Kidney (tissue), 14 donors: Measurements from ENCODE around the gene TPRA1. TPM values are rescaled to one million over a fixed set of nuclear protein-coding genes. Genes with fewer than 3 reads are reported as not detected.
"Not testable (repeated sequence)": the region's sequence is repeated elsewhere in the genome, so short reads cannot be mapped to it uniquely, and the experiment has no call there.

Experiments
- DNase-seq, 5 donors: peaks; one replicate each; pipeline ENCODE4 v3.0.0-alpha.2; 2013 to 2020
- FAIRE-seq: peaks from 2 replicates; lab custom pipeline; 2012; peaks lifted over from hg19 to GRCh38; lab: Jason Lieb, UNC
- H3K27ac ChIP-seq, 2 donors: one replicate each; pipeline ENCODE4 v1.7.0; 2013; ENCODE audit warnings: low read depth in 2 of 2, low read length in 2 of 2, inconsistent platforms in 1 of 2
- H3K27me3 ChIP-seq: one replicate; pipeline ENCODE4 v1.7.1; 2013; ENCODE audit warnings: low read length, inconsistent platforms; ENCODE audit not compliant: control insufficient read depth, insufficient read depth
- H3K36me3 ChIP-seq, 3 donors: one replicate each; pipeline versions ENCODE4 v1.7.0 to v1.7.1; 2013; ENCODE audit warnings: low read length in 3 of 3, control low read depth in 1 of 3, inconsistent platforms in 1 of 3; ENCODE audit not compliant: insufficient read depth in 3 of 3, control insufficient read depth in 2 of 3
- H3K4me1 ChIP-seq, 3 donors: one replicate each; pipeline versions ENCODE4 v1.7.0 to v1.7.1; 2013; ENCODE audit warnings: low read length in 3 of 3, inconsistent platforms in 1 of 3, low read depth in 1 of 3; ENCODE audit not compliant: control insufficient read depth in 2 of 3, insufficient read depth in 2 of 3
- H3K4me3 ChIP-seq, 3 donors: one replicate each; pipeline versions ENCODE4 v1.7.0 to v1.8.1; 2013; ENCODE audit warnings: low read length in 3 of 3, control low read depth in 1 of 3, inconsistent platforms in 1 of 3
- H3K9ac ChIP-seq, 3 donors: one replicate each; pipeline versions ENCODE4 v1.7.0 to v1.7.1; 2013; ENCODE audit warnings: low read length in 3 of 3, control low read depth in 1 of 3, inconsistent platforms in 1 of 3
- H3K9me3 ChIP-seq, 3 donors: one replicate each; pipeline versions ENCODE4 v1.7.0 to v1.7.1; 2013; ENCODE audit warnings: low read length in 3 of 3, control low read depth in 1 of 3, inconsistent platforms in 1 of 3; ENCODE audit not compliant: control insufficient read depth in 2 of 3, insufficient read depth in 1 of 3
- CTCF ChIP-seq: IDR thresholded peaks from 3 replicates; pipeline ENCODE4 v1.5.1; 2012; ENCODE audit warnings: mild to moderate bottlenecking, moderate library complexity, borderline replicate concordance; ENCODE audit not compliant: insufficient read depth; ENCODE audit errors: extremely low read depth
- intact Hi-C: fragments of 100-400 bp; cut with DNase I; formaldehyde crosslinking; loops from one replicate; pipeline ENCODE4 v1.11.1; 2022
- polyA plus RNA-seq: library from polyadenylated mRNA; stranded (reverse); fragments of 350-450 nt; fragmentation: Illumina TruSeq; extraction: RNeasy Lipid Tissue Mini Kit (QIAGEN cat#74804); gene quantifications from one replicate; pipeline ENCODE4 v1.2.3, GENCODE V29; 2014; ENCODE audit warnings: low read depth, low replicate concordance; ENCODE audit not compliant: insufficient read depth
- total RNA-seq: library from RNA; stranded (reverse); fragmentation: NEBNext Ultra II Directional; extraction: Animal tissue kit (Norgen Biotek cat#: 25700); gene quantifications from one replicate; pipeline ENCODE4 v1.2.1, GENCODE V29; 2021
- donor health status: control.
- donor health status: control.
- donor health status: control.
- donor health status: control.
- donor health status: control.
- donor health status: DM: yes; HTN: yes; CAD: no.
- donor health status: Normal renal cell carcinoma (clear cell type).

TPRA1 gene
- total and polyA plus RNA-seq, 2 donors from 2014 or later, result 35.4 to 36.4 TPM

GRCh38 chr3:127534161-127534451, 56.4 kb downstream of the TPRA1 start:
- no peaks in the 10 kb centered on the region for H3K36me3 ChIP-seq
- H3K9ac ChIP-seq, result no peak overlapping the region
- H3K9me3 ChIP-seq, result no peaks in the 10 kb centered on the region
- TF ChIP-seq CTCF, result no peak
- H3K4me1 ChIP-seq, result no peaks in the 10 kb centered on the region
- H3K27me3 ChIP-seq, result no peaks in the 10 kb centered on the region
- intact Hi-C loops, result no loop called here
- no peak for DNase-seq
- no peak overlapping the region for H3K27ac ChIP-seq
- H3K4me3 ChIP-seq, result no peak overlapping the region
- no peak for FAIRE-seq

DNA sequence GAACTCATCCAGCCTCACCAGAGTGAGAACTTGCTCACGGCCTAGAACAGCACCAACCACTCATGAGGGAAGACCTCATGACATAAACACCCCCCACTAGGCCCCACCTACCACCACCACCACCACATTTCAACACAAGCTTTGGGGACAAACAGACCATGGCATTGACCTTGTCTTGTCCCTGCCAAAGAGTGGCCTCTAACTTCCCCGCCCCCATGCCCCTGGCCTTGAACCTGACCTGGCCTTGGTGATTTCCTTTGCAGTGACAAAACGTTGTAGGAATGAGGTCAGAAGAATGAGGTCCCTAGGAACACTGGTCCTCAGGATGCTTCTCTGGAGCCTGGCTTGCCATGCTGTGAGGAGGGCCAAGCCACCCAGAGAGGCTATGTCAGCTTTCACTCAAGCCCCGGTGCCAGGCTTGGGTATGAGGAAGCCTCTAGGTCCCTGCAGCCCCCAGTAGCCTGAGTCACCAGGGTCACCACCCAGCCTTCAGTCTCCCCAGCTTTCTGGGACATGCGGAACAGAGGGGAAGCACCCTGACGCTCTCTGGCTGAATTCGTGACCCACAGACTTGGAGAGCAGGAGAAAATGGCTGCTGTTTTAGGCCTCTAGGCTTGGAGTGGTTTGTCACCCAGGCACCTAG, 57.9 kb downstream of the TPRA1 start:
- no peaks in the 10 kb centered on the region for H3K9me3 ChIP-seq
- no peak overlapping the region for H3K27ac ChIP-seq
- no peaks in the 10 kb centered on the region for H3K27me3 ChIP-seq
- no peak for DNase-seq
- H3K36me3 ChIP-seq, result no peaks in the 10 kb centered on the region
- H3K9ac ChIP-seq, result no peak overlapping the region
- TF ChIP-seq CTCF, result no peak
- H3K4me1 ChIP-seq, result no peaks in the 10 kb centered on the region
- no peak overlapping the region for H3K4me3 ChIP-seq
- intact Hi-C loops, result no loop called here
- no peak for FAIRE-seq

DNA sequence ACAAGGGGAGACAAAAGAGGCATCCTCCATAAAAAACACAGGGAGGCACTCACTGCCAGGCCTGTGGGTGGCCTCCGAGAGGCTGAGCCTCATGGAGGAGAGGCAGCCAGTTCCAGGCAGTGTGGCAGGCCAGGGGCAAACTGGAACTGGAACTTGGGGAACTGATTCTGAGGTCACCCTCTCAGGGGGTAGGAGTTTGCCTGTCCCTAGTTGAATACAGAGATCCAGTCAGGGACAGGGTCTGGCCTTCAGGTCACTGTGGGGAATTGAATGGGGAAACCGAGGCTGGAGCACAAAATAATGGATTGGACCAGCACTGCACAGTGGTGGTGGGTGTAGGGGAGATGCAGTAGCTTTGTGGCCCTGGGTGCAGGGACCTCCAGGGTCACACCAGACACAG, 58.7 kb downstream of the TPRA1 start:
- no peak overlapping the region for H3K4me3 ChIP-seq
- no peak overlapping the region for H3K9ac ChIP-seq
- TF ChIP-seq CTCF, result no peak
- H3K9me3 ChIP-seq, result no peaks in the 10 kb centered on the region
- no peaks in the 10 kb centered on the region for H3K36me3 ChIP-seq
- FAIRE-seq (no peak), DNase-seq (no peak)
- no peaks in the 10 kb centered on the region for H3K27me3 ChIP-seq
- no peak overlapping the region for H3K27ac ChIP-seq
- H3K4me1 ChIP-seq, result no peaks in the 10 kb centered on the region
- intact Hi-C loops, result no loop called here

GRCh38 chr3:127530863-127531262, 59.7 kb downstream of the TPRA1 start:
- FAIRE-seq, H3K9ac ChIP-seq: not testable (repeated sequence)

More at GRCh38 chr3:127530863-127531262, 59.7 kb downstream of the TPRA1 start:
- H3K27me3 ChIP-seq, DNase-seq, H3K4me3 ChIP-seq, H3K27ac ChIP-seq, H3K9me3 ChIP-seq, intact Hi-C loops, H3K4me1 ChIP-seq, H3K36me3 ChIP-seq: not testable (repeated sequence)
